ENCODE measurements around the gene EGFL8.
A peak's percentile ranks its signal among the peaks of the same experiment; 100 is the strongest.

EGFL8 gene

DNA sequence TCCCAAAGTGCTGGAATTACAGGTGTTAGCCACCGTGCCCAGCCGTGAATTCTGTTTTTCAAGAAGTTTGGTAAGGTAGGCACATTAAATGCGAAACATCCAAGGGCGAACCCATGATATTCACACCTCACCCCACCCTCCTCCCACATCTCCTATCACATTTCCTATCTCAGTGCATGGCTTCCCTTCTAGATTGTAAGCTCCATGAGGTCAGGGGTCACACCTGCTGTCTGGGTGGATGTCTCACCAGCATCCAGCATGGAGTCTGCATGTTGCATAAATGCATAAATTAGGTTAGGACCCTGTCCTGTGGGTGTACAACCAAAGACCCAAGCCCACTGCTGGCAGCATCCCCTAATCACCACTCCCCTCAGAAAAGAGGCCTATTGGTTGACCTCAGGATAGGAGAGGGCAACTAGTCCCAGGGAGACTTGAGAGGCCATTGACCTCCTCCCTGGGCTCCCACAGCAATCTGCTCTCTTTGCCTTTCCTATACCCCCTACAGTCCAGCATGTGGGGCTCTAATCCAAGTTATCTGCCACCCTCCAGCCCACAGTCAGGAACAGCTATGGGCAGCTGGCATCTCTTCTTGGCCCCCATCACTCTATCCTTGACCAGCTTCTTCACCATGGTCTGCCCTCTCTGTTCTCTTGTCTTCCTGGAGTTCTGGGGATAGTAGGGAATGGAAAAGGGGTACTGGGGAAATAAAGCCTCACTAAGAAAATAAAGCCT, 16.8 kb upstream of the EGFL8 start:
- DNase-seq, result no peak

DNA sequence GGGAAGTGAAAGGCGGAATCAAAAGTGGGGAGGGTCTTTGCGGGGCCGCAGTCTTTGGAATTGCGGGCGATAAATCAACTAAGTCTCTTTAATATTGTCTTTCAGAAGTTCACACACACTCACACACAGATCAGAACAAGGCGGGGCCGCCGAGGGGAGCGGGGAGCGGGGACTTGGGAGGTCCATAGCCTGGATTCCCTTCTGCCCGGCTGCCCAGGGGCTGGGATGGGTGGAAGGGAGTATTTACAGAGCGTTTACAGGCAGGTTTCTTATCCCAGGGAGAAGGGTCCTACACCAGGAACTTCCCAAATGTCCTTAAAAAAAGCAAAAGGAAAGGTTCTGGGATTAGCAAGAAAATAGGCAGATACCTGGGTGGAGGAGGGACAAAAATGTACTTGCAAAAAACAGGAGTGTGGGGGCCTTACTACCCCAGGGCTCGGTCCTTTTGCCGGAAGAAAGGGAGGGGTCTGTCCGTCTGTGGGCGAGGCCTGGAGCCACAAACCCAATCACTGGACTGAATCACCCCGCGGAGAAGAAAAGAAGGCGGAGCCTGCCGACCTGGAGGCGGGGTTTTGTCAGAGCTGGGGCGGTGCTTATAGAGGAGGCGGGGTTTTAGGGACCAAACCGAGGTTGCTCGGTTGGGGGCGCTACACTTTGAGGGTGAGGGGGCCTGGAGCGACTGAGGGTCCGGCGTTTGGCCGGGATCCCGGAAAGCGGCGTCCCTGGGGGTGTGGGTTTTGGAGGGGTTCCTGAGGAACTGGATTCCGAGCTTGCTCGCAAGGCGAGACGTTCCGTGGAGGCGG, 15.9 kb upstream of the EGFL8 start:
- DNase-seq, result peak; percentile 67

DNA sequence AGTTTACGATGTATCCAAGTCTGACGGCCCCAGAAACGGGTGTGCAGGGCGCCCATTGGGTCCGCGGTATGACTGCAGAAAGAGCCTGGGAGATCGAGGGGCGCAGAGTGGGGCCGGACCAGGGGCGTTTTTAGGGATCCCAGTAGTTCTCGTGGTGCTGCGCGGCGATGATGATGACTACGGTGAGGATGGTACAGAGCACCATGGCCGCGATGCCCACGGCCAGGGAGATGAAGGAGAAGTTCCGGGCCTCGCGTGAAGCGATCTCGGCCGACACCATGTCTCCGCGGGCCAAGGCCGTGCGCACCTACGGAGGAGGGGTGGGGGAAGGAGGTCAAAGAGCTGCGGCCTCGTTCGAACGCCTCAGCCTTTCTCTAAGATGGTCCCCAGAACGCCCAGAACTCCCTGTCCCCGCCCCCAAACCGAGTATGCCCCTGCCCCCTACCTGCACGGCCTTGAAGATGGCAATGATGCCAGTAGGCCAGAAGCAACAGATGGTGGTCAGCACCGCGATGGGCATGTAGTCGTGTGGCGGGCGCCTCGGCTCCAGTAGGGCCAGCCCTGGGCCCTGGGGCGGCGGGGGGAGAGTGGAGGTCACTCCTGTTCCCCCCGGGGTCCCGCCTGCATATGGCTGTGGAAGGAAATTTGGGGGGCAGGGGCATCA, 15.2 kb upstream of the EGFL8 start:
- DNase-seq, result no peak

DNA sequence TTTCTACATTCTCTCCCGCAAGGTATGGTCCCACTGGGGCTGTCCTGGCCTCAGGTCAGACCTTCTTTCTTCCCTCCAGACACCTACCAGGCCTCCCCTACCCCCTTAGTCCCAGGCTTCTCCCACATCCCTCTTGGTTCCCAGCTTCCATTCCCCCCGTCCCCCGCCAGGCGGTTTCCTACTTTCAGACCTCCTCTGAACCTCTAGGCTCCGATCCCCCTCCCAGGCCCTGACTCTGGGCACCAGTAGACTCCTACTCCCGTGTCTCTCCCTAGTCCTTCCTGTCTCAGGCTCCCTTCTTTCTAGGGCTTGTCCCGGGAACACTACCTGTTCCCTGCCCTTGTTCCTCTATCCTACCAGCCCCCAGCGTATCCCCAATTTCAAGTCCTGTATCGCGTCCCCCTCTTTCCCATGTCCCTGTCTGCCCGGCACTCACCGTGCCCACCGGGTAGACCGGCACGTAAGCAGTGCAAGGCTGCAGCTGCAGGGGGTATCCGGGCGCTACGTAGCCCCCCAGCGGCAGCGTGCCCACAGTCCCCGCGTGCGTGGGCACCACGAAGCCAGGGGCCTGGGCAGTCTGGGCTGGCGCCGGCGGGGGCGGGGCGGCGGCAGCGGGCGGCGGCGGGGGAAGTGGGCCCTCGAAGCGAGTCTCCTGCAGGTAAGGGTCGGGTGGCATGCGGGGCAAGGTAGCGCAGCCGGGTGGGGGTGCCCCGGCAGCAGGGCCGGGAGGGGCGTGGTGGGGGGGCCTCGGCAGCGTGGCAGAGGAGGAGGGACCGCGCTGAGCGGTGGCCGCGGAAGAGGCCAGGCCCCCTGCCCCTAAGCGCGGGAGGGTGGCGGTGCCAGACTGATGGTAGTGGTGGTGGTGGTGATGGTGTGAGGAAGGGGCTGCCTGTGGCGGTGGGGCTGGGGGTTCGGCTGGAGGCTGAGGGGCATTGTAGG, 14.2 kb upstream of the EGFL8 start:
- no peak for DNase-seq

DNA sequence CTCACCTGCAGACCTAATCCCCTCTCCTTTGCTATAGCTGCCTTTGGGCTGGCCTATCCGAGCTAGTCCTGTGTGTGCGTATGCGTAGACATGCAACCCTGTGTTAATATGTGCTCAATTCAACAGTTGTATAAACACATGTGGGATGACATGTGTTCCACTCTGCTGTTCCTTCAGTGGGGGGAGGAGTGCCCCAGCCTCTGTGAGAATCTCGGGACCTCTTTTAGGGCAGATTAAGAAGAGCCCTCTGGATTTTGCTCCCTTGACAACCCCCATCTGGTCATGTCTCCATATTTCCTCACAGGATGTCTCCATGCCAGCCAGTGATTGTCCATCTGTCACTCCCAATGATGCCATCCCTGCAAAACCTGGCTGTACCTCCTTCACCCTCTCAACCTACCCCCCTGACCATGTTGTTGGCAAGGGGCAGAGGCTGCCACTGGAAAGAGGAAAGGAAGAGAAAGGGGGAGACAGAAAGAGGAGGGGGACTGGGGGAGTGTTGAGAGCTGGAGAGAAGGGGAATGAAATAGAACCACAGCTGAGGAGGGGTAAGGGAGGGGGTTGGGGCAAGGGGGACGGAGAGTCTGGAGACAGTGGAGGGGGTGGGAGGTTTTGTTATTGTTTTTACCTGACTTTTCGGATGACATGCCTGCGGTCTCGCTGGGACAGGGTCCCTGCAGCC, 13.1 kb upstream of the EGFL8 start:
- no peak for DNase-seq

DNA sequence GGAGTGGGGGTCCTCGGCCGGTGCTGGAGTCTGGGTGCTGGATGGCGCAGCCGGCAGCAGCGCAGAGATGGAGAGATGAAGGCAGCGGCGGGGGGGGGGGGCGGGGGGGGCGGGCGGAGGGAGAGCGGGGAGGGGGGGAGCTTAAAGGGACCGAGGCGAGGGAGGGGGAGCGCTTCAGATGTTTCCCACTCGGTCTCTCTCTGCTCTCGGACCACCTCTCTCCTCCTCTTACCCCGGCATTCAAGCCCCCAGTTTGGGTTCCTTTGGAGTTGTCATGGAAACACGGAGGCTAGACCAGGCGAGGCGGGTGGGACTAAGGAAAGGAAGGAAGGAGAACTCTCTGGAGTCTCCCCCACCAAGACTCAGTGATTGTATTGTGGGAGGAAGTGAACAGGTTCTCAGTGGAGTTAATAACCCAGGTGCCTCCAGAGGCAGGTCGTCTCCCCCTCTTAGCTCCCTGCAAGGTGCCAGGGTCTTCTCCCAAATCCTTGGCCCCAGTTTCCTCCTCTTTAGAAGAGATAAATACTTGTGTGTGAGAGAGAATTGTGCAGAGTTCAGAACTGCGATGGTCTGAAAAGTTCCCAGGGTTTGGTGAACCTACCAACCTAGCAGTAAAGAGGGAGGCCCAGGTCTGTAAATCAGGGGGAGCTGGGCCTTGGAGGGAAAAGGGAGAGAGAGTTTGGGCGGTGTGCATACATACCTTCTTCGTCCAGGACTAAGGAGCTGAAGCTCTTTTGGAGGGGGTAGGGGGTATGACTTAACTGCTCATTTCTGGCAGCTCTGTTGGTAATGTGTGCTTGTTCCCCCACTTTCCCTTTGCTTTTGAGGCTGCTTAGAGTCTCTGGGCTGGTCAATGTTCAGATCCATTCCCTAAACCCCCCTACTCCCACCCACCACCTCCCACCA, 12.3 kb upstream of the EGFL8 start, which contains the start of gene PRRT1:
Gene PRRT1, minus strand, starts transcription at position 77 of the 906 bp plus-strand sequence. CDS start 112 bp downstream, outside the sequence.
- no peak for DNase-seq

DNA sequence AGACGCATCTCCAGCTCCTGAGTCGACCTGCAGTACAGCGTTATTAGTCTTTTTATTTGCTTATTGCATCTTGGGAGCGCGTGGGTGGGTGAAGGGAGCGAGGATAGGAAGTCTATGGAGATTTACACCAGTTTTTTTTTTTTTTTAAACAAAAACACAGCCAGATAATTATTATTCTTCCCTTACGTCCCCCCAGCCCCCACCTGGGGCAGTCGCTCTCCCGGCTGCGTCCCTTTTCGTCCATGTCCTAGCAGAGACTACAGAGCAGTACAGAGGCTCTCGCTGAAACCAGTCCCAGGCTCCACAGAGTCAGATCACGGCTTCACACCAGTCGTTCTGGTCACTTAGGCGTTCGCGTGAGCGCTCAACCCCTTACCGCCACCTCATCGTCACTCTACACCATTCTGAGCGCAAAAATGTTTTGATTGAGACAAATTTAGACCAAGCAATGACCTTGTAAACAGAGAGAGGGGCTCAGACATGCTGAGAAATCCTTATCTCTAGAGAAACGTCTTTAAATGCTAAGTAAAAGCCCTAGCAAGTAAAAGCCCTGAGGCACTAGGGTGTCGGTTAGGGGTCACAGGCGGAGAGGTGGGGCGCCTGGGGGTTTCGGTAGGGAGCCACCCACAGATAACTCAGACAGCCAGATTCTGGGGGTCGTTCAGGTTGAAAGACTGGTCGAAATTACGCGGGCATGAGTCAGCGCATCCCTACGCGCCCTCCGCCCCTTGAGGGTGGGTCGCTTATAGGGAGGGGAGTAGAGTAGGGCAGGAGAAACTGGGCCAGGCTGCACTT, 11.4 kb upstream of the EGFL8 start:
- no peak for DNase-seq

DNA sequence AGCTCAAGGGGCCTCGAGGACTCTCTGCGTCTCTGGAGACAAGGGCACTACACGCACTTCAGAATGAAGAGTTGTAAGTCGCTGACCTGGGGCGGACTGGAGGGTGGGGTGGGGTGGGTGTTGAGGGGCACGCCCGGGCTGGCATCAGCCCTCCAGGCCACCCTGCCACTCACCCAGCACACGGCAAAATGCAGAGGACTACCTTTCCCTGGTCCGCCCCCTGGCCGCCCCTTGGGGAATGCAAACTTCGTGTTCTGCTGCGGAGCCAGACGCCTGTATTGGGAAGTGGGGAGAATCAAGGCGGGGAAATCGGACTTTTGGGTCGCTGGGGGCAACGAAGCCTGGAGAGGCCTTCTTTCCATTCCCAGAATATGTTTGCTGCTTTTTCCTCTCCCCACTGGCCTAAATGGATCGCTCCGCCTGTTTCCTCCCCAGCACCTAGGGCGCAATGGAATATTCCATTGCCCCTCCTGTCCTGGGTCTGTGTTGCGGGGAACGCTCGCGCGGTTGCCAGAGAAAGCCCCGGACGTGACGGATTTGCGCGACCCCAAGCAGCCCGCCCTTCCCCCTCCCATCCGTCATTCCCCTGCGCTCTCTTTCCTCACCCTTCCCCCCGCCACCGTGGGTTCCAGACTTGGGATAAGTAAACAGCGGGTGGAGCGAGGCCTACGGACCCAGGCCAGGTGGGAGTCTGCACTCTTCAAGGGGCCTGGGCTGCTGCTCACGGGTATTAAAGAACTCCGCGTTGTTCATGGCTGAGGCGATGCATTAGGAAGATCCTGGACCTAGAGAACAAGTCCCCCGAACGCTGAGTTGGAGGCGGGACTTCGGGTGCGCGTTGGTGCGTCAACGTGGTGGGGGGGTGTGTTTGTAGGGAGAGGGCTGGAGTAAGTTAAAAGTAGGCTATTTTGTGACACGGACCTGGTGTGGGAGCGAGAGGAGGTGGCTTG, 10.6 kb upstream of the EGFL8 start, which contains the start of gene PPT2:
Gene PPT2, plus strand, starts transcription at position 578 of the 950 bp plus-strand sequence. CDS start 454 bp downstream, outside the sequence.
- DNase-seq, result peak; percentile 74

DNA sequence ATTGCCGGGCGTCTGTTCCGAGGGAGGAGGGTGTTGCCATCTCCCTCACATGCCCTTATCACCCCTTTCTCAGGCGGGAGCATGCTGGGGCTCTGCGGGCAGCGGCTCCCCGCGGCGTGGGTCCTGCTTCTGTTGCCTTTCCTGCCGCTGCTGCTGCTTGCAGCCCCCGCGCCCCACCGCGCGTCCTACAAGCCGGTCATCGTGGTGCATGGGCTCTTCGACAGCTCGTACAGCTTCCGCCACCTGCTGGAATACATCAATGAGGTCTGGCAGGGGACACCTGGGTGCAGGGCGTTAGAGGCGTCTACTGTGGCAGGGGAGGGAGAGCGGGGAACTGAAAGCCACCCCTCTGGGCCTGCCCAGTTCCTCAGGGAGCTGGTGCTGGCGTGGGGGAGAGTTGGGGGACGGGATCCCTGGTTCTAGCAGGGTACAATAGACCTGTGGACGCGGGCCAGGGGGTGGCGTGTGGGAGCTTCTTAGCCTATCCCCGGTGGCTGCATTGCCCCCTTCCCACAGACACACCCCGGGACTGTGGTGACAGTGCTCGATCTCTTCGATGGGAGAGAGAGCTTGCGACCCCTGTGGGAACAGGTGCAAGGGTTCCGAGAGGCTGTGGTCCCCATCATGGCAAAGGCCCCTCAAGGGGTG, 9.8 kb upstream of the EGFL8 start:
- DNase-seq, result peak; percentile 48

DNA sequence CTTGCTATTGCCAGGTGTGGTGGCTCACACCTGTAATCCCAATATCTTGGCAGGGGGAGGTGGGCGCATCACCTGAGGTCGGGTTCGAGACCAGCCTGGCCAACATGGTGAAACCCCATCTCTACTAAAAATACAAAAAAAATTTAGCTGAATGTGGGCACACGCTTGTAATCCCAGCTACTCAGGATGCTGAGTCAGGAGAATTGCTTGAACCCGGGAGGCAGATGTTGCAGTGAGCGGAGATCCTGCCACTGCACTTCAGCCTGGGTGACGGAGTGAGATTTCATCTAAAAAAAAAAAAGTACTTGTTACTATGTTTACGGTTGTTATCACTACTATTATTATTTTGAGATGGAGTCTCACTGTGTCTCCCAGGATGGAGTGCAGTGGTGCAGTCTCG, 7.5 kb upstream of the EGFL8 start:
- no peak for DNase-seq

DNA sequence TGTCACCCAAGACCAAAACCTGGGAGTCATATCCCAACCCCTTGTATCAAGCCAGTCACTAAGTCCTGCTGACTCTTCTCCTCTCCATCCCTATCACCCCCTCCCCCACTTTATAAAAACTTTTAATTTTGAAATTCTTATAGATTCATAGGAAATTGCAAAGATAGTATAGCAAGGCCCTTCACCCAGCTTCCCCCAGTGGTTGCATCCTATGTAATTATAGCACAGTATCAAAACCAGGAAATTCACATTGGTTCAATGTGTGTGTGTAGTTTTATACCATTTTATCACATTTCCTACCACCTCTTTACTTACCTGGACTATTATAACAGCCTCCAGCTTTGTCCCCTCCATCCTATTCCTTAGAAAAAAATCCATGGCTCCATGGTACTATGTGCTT, 6.3 kb upstream of the EGFL8 start:
- no peak for DNase-seq

DNA sequence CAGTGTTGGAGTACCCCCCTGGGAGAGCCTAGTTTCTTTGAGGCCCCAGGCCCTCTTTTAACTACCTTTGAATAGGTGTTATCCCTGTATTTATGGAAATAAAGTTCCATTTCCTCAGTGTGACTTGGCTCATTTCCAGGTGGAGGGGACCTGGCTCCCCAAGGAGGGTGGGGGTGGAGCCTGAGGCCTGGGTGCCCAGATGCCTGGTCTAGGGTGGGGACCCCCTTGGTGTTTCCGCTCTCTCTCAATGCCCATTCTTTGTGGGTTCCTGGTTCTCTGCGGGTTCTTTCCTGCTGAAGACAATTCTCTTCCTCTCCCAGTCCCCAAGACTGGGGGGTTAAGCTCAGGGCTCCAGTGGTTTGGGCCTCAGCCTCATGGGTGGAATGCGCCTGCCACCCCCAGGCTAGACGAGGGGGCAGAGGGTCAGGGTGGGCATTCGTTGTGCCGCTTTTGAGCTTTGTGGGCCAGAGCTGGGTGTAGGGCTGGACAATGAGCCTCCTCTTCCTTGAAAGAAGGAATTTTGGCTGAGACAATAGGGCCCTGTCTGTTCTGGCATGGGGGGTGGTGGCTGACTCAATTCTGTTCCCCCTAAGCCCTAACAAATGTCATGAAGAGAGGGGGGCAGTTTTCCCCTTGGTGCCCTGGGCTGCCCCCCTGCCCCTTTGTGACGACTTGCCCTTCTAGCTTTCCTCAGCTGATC, 686 bp upstream of the EGFL8 start:
- DNase-seq, result no peak

DNA sequence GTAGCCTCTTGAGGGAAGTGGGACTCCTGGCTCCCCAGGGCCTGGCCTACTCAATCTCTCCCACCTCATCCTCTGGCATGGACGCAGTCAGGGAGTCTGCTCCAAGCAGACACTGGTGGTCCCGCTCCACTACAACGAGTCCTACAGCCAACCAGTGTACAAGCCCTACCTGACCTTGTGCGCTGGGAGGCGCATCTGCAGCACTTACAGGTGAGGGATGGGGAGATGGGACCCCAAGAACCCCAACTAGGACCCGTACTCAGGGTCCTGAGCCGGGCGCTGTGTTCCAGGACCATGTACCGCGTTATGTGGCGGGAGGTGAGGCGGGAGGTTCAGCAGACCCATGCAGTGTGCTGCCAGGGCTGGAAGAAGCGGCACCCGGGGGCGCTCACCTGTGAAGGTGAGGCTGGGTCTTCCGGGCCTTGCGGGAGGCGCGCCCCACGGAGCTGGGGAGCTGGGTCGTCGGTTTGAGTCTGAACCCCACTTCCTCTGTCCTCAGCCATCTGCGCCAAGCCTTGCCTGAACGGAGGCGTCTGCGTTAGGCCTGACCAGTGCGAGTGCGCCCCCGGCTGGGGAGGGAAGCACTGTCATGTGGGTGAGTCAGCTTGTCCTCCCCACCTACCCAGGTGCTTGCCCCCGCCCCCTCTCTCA, 2.1 kb downstream of the EGFL8 start:
- DNase-seq, result no peak

DNA sequence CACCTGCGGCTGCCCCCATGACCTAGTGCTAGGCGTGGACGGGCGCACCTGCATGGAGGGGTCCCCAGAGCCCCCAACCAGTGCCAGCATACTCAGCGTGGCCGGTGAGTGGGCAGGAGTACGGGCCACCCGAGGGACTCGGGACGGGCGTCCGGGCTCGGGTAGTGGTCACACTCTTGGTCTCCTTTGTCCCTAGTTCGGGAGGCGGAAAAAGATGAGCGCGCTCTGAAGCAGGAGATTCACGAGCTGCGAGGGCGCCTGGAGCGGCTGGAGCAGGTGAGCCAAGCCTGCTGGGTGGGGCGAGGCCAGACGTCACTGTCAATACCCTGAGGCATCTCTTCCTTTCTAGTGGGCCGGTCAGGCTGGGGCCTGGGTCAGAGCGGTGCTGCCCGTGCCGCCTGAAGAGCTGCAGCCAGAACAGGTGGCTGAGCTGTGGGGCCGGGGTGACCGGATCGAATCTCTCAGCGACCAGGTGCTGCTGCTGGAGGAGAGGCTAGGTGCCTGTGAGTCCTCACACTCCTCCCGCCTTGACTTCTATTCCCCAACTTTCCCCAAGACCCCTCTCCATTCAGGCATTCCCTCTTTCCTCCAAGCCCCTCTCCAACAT, 2.9 kb downstream of the EGFL8 start:
- DNase-seq, result no peak

DNA sequence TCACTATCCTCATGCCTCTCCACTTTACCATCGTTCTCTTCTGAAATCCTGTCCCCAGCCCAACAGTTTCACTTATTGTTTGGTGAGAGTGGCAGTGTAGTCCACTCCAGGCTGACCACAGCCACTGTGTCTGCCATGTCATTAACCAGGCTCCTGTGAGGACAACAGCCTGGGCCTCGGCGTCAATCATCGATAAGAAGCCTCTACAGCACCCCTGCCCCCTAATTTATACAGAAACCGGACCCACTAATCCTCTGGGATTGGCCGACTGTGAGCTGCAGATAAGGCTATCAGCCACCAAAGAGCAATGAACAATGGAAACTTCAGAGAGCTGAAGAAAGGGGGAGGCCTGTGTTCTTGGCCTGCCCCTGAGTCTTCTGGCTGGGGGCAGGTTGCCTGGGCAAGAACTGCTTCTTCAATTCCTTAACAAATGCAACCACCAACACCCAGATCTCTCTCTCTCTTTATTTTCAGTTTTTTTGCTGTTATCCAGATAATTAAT, 3.4 kb downstream of the EGFL8 start:
- DNase-seq, result no peak

DNA sequence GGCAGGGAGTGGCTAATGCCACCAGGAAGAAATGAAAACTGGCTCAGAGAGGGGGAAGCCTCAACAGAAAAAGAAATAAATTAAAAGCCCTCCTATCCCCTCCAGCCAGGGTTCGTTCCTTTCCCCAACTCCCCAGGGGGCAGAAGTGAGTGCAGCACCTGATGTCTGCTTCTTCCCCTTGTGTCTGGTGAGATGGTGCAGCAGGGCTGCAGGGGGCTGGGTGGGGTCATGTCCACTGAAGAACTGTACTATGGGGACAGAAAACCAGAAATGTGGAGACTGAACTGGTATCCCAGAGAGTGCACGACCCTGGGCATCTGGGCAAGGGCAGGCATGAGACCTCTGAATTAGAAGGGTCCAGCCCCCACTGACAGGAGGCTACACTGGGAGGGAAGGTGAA, 4.0 kb downstream of the EGFL8 start:
- no peak for DNase-seq
